GM18873 (cell line): ENCODE measurements around the gene SDCBP2.

Source experiments
- ATAC-seq: cut with Tn5 transposase; IDR thresholded peaks from one replicate; pipeline ENCODE4 v1.9.1; 2021; ENCODE audit warnings: mild to moderate bottlenecking, moderate library complexity, moderate number of reproducible peaks; ENCODE audit not compliant: unreplicated experiment, low FRiP score

SDCBP2 gene

GRCh38 chr20:1317545-1318255 is 11.2 kb downstream of the SDCBP2 start:
- no peak for ATAC-seq

GRCh38 chr20:1315804-1316203 is 13.1 kb downstream of the SDCBP2 start:
- ATAC-seq, result no peak

GRCh38 chr20:1313236-1313964 is 15.5 kb downstream of the SDCBP2 start:
- ATAC-seq, result no peak

GRCh38 chr20:1312904-1313235 is 16.1 kb downstream of the SDCBP2 start:
- ATAC-seq, result no peak

GRCh38 chr20:1312308-1312707 is 16.6 kb downstream of the SDCBP2 start:
- ATAC-seq, result no peak

GRCh38 chr20:1310506-1311190 is 18.3 kb downstream of the SDCBP2 start:
- no peak for ATAC-seq

GRCh38 chr20:1310071-1310470 is 18.9 kb downstream of the SDCBP2 start:
- ATAC-seq, result no peak

GRCh38 chr20:1309439-1309847 is 19.5 kb downstream of the SDCBP2 start:
- ATAC-seq, result no peak

GRCh38 chr20:1308702-1309095 is 20.2 kb downstream of the SDCBP2 start:
- ATAC-seq, result no peak

- ATAC-seq, result no peak
These were observed 20.8 kb downstream of the SDCBP2 start for GRCh38 chr20:1308067-1308701.

- ATAC-seq, result no peak
These were observed 21.4 kb downstream of the SDCBP2 start for GRCh38 chr20:1307571-1307971.

GRCh38 chr20:1307171-1307570 is 21.8 kb downstream of the SDCBP2 start:
- no peak for ATAC-seq

- no peak for ATAC-seq
These were observed 22.4 kb downstream of the SDCBP2 start for GRCh38 chr20:1306316-1307135.

GRCh38 chr20:1305712-1306111 is 23.2 kb downstream of the SDCBP2 start:
- no peak for ATAC-seq

GRCh38 chr20:1304710-1305515 is 24.0 kb downstream of the SDCBP2 start:
- no peak for ATAC-seq

- no peak for ATAC-seq
These were observed 26.0 kb downstream of the SDCBP2 start for GRCh38 chr20:1302685-1303541.

GRCh38 chr20:1301031-1301529 is 27.9 kb downstream of the SDCBP2 start:
- ATAC-seq, result no peak

- no peak for ATAC-seq
These were observed 28.7 kb downstream of the SDCBP2 start for GRCh38 chr20:1300083-1300840.
